Kidney tubule cell (primary cell): ENCODE measurements around the gene AGO4.
"Not testable (repeated sequence)": the region's sequence is repeated elsewhere in the genome, so short reads cannot be mapped to it uniquely, and the experiment has no call there.

Experiments used
- DNase-seq: peaks from one replicate; pipeline ENCODE4 v3.0.0-alpha.2; 2018; ENCODE audit warnings: low spot score

The AGO4 gene

GRCh38 chr1:35863881-35864625 is 56.2 kb downstream of the AGO4 start:
- DNase-seq: no peak

GRCh38 chr1:35864813-35865212 is 57.0 kb downstream of the AGO4 start:
- DNase-seq: no peak

- no peak for DNase-seq
Measured at GRCh38 chr1:35866991-35867390, 59.2 kb downstream of the AGO4 start.

- DNase-seq: not testable (repeated sequence)
Measured at GRCh38 chr1:35869245-35869950, 61.6 kb downstream of the AGO4 start.

- no peak for DNase-seq
Measured at GRCh38 chr1:35870651-35871309, 63.0 kb downstream of the AGO4 start.

- no peak for DNase-seq
Measured at GRCh38 chr1:35873243-35873750, 65.5 kb downstream of the AGO4 start.

- not testable (repeated sequence) for DNase-seq
Measured at GRCh38 chr1:35874115-35874514, 66.3 kb downstream of the AGO4 start.

GRCh38 chr1:35876988-35877387 is 69.2 kb downstream of the AGO4 start:
- DNase-seq: no peak

GRCh38 chr1:35881850-35882273 is 74.0 kb downstream of the AGO4 start:
- no peak for DNase-seq

GRCh38 chr1:35882586-35882944 is 74.7 kb downstream of the AGO4 start:
- DNase-seq: no peak

GRCh38 chr1:35882945-35883634 is 75.3 kb downstream of the AGO4 start, which contains the start of gene AGO1:
TSS of gene AGO1 (plus strand) at chr1:35883209. CDS start at chr1:35883422, 213 bp downstream.
- peak; percentile 92 for DNase-seq

- peak; percentile 23 for DNase-seq
Measured at GRCh38 chr1:35883635-35884101, 75.9 kb downstream of the AGO4 start.

- no peak for DNase-seq
Measured at GRCh38 chr1:35884934-35885333, 77.1 kb downstream of the AGO4 start.

- DNase-seq: no peak
Measured at GRCh38 chr1:35885961-35886558, 78.2 kb downstream of the AGO4 start.

GRCh38 chr1:35886577-35887431 is 79.0 kb downstream of the AGO4 start:
- peak; percentile 29 for DNase-seq

GRCh38 chr1:35887508-35887907 is 79.7 kb downstream of the AGO4 start:
- no peak for DNase-seq

GRCh38 chr1:35888255-35888654 is 80.4 kb downstream of the AGO4 start:
- no peak for DNase-seq

- DNase-seq: not testable (repeated sequence)
Measured at GRCh38 chr1:35888981-35889380, 81.2 kb downstream of the AGO4 start.

- DNase-seq: no peak
Measured at GRCh38 chr1:35893051-35893879, 85.4 kb downstream of the AGO4 start.

- DNase-seq: peak; percentile 18
Measured at GRCh38 chr1:35894183-35894582, 86.4 kb downstream of the AGO4 start.
